Ishikawa (cell line): ENCODE results near the gene SNTG2.

Experiments
- CEBPB ChIP-seq: IDR thresholded peaks from 2 replicates; pipeline ENCODE4 v1.6.1; 2012
- CREB1 ChIP-seq: IDR thresholded peaks from 2 replicates; pipeline ENCODE4 v1.6.1; 2012; ENCODE audit warnings: low read depth
- EGR1 ChIP-seq: IDR thresholded peaks from 2 replicates; pipeline ENCODE4 v1.6.1; 2012
- EP300 ChIP-seq: IDR thresholded peaks from 2 replicates; pipeline ENCODE4 v1.6.1; 2012; ENCODE audit warnings: borderline replicate concordance
- FOXM1 ChIP-seq: IDR thresholded peaks from 2 replicates; pipeline ENCODE4 v1.6.1; 2012; ENCODE audit warnings: low read depth, borderline replicate concordance
- MAX ChIP-seq: IDR thresholded peaks from 2 replicates; pipeline ENCODE4 v1.6.1; 2012
- NFIC ChIP-seq: IDR thresholded peaks from 2 replicates; pipeline ENCODE4 v1.6.1; 2012
- RAD21 ChIP-seq: IDR thresholded peaks from 2 replicates; pipeline ENCODE4 v1.6.1; 2012; ENCODE audit warnings: low read depth
- REST ChIP-seq: IDR thresholded peaks from 2 replicates; pipeline ENCODE4 v1.6.1; 2012; ENCODE audit warnings: low read depth, mild to moderate bottlenecking
- TAF1 ChIP-seq: IDR thresholded peaks from 2 replicates; pipeline ENCODE4 v1.6.1; 2012; ENCODE audit warnings: low read depth, mild to moderate bottlenecking
- TCF12 ChIP-seq: IDR thresholded peaks from 2 replicates; pipeline ENCODE4 v1.6.1; 2012; ENCODE audit warnings: low read depth
- TEAD4 ChIP-seq: IDR thresholded peaks from 2 replicates; pipeline ENCODE4 v1.6.1; 2012
- USF1 ChIP-seq: IDR thresholded peaks from 2 replicates; pipeline ENCODE4 v1.6.1; 2012
- YY1 ChIP-seq: IDR thresholded peaks from 2 replicates; pipeline ENCODE4 v1.6.1; 2012; ENCODE audit warnings: low read depth
- ZBTB7A ChIP-seq: IDR thresholded peaks from 2 replicates; pipeline ENCODE4 v1.6.1; 2012; ENCODE audit warnings: low read depth

SNTG2 gene

GRCh38 chr2:1339388-1340140 lies 388.9 kb downstream of the SNTG2 start:
- TF ChIP-seq REST (no peak), TAF1 (no peak)

- TF ChIP-seq USF1 (no peak), EGR1 (no peak), YY1 (no peak), TEAD4 (no peak), TAF1 (no peak), NFIC (no peak), TCF12 (no peak), FOXM1 (no peak), EP300 (no peak), MAX (no peak), CREB1 (no peak), RAD21 (no peak), ZBTB7A (no peak)
Observed at GRCh38 chr2:1340141-1340512, 389.5 kb downstream of the SNTG2 start.

- no peak for TF ChIP-seq YY1
- no peak for TF ChIP-seq TEAD4
- no peak for TF ChIP-seq ZBTB7A
Observed at GRCh38 chr2:1341404-1342120, 390.9 kb downstream of the SNTG2 start.

- TF ChIP-seq ZBTB7A: no peak
- TF ChIP-seq NFIC: no peak
- TF ChIP-seq YY1: no peak
- TF ChIP-seq EP300: no peak
- TF ChIP-seq TAF1: no peak
- TF ChIP-seq RAD21: no peak
Observed at GRCh38 chr2:1348789-1349188, 398.1 kb downstream of the SNTG2 start.

- TF ChIP-seq NFIC: no peak
- TF ChIP-seq FOXM1: no peak
- TF ChIP-seq RAD21: no peak
- TF ChIP-seq ZBTB7A: no peak
- no peak for TF ChIP-seq MAX
- TF ChIP-seq TAF1: no peak
- no peak for TF ChIP-seq TCF12
- TF ChIP-seq CEBPB: no peak
- TF ChIP-seq REST: no peak
- TF ChIP-seq EP300: no peak
- no peak for TF ChIP-seq YY1
Observed at GRCh38 chr2:1350111-1350510, 399.5 kb downstream of the SNTG2 start.

GRCh38 chr2:1353124-1353523 lies 402.5 kb downstream of the SNTG2 start:
- TF ChIP-seq MAX (no peak), RAD21 (no peak)

GRCh38 chr2:1353543-1353942 lies 402.9 kb downstream of the SNTG2 start:
- TF ChIP-seq TAF1 (no peak), EGR1 (no peak), TCF12 (no peak), NFIC (no peak), ZBTB7A (no peak), TEAD4 (no peak), FOXM1 (no peak), YY1 (no peak), MAX (no peak), CREB1 (no peak), CEBPB (no peak), RAD21 (no peak), EP300 (no peak)
